GM23248 (cell line): ENCODE data around the gene INAFM2. TPM values are rescaled to one million over a fixed set of nuclear protein-coding genes. Genes with fewer than 3 reads are reported as not detected.

ENCODE experiments used
- DNase-seq: peaks from one replicate; pipeline ENCODE4 v3.0.0-alpha.2; 2015
- H2AFZ ChIP-seq: fragments of 200-600 bp; sonication (generic); 2 replicates; pipeline ENCODE4 v1.6.1; 2016; ENCODE audit warnings: antibody characterized with exemption
- H3F3A ChIP-seq: fragments of 200-600 bp; sonication (generic); 2 replicates; pipeline ENCODE4 v1.6.1; 2016; ENCODE audit warnings: mild to moderate bottlenecking, antibody characterized with exemption, mixed run types; ENCODE audit not compliant: insufficient read depth
- H3K27ac ChIP-seq: fragments of 200-600 bp; sonication (generic); 2 replicates; pipeline ENCODE4 v1.5.1; 2016; ENCODE audit warnings: mild to moderate bottlenecking
- H3K27me3 ChIP-seq: fragments of 200-600 bp; sonication (generic); replicated peaks from 2 replicates; pipeline ENCODE4 v1.6.1; 2016; ENCODE audit warnings: mild to moderate bottlenecking; ENCODE audit not compliant: insufficient read depth
- H3K36me3 ChIP-seq: fragments of 200-600 bp; sonication (generic); 2 replicates; pipeline ENCODE4 v1.6.1; 2016; ENCODE audit warnings: low read depth, mild to moderate bottlenecking
- H3K4me1 ChIP-seq: fragments of 200-600 bp; sonication (generic); 2 replicates; pipeline ENCODE4 v1.6.1; 2016; ENCODE audit warnings: mild to moderate bottlenecking; ENCODE audit not compliant: insufficient read depth
- H3K4me2 ChIP-seq: fragments of 200-600 bp; sonication (generic); one replicate; pipeline ENCODE4 v1.6.1; 2016; ENCODE audit warnings: mild to moderate bottlenecking; ENCODE audit not compliant: unreplicated experiment
- H3K4me3 ChIP-seq: fragments of 200-600 bp; sonication (generic); 2 replicates; pipeline ENCODE4 v1.5.1; 2016; ENCODE audit warnings: mild to moderate bottlenecking
- H3K79me2 ChIP-seq: fragments of 200-600 bp; sonication (generic); 2 replicates; pipeline ENCODE4 v1.6.1; 2016; ENCODE audit warnings: mild to moderate bottlenecking; ENCODE audit not compliant: insufficient read depth
- H3K9ac ChIP-seq: fragments of 200-600 bp; sonication (generic); 2 replicates; pipeline ENCODE4 v1.6.1; 2016; ENCODE audit warnings: mild to moderate bottlenecking
- H3K9me2 ChIP-seq: fragments of 200-600 bp; sonication (generic); 2 replicates; pipeline ENCODE4 v1.6.1; 2016; ENCODE audit warnings: mixed run types, mild to moderate bottlenecking, moderate library complexity; ENCODE audit not compliant: insufficient read depth
- H3K9me3 ChIP-seq: fragments of 200-600 bp; sonication (generic); one replicate; pipeline ENCODE4 v1.6.1; 2017; ENCODE audit warnings: low read depth
- H4K20me1 ChIP-seq: fragments of 200-600 bp; sonication (generic); 2 replicates; pipeline ENCODE4 v1.6.0; 2016; ENCODE audit not compliant: insufficient read depth
- EZH2 ChIP-seq: fragments of 200-600 bp; sonication (generic); IDR thresholded peaks from 2 replicates; pipeline ENCODE4 v1.6.1; 2018; ENCODE audit warnings: antibody characterized with exemption, mild to moderate bottlenecking; ENCODE audit not compliant: insufficient read depth, poor library complexity, severe bottlenecking
- EZH2phosphoT487 ChIP-seq: fragments of 200-600 bp; sonication (generic); IDR thresholded peaks from 2 replicates; pipeline ENCODE4 v1.6.1; 2018; ENCODE audit warnings: antibody characterized with exemption, moderate library complexity, mild to moderate bottlenecking, low read depth; ENCODE audit not compliant: insufficient read depth
- whole genome bisulfite sequencing, 2 experiments: methylation state at CpG; one replicate each; pipeline ENCODE4 v1.1.6; 2015 to 2017; ENCODE audit warnings: low lambda C conversion rate in 2 of 2, low coverage in 1 of 2; ENCODE audit errors: missing lambda C conversion rate in 2 of 2; 5-methylcytosine and 5-hydroxymethylcytosine counted together
- in situ Hi-C: fragments of 300-500 bp; cut with MboI; formaldehyde crosslinking; loops from 2 replicates; pipeline ENCODE4 v1.15.0; 2020
- polyA plus RNA-seq: library from polyadenylated mRNA; unstranded; fragments of >200 nt; fragmentation: Nextera tagmentation; extraction: Ambion mirVana; gene quantifications from 2 replicates; pipeline ENCODE4 v1.2.1, GENCODE V29; 2016
- total RNA-seq: library from RNA; depleted of rRNA; stranded (reverse); fragments of >200 nt; shearing (Covaris generic); gene quantifications from 2 replicates; pipeline ENCODE4 v1.2.3, GENCODE V29; 2014

INAFM2 gene
- total and polyA plus RNA-seq, 2 experiments from 2014 or later, result 4.5 to 16.6 TPM

- peak overlapping the region; percentile 51 for H2AFZ ChIP-seq
- TF ChIP-seq EZH2phosphoT487, result no peak
- TF ChIP-seq EZH2, result no peak
- H3K27ac ChIP-seq, result no peak overlapping the region
- peaks cover 25% of the 10 kb centered on the region for H3K79me2 ChIP-seq
- peaks cover 38% of the 10 kb centered on the region for H3K4me1 ChIP-seq
- H3K9me3 ChIP-seq, result no peaks in the 10 kb centered on the region
- DNase-seq, result peak; percentile 56
- H3K4me3 ChIP-seq, result peak overlapping the region; percentile 76
- H3K9me2 ChIP-seq, result no peaks in the 10 kb centered on the region
- H4K20me1 ChIP-seq, result no peaks in the 10 kb centered on the region
- peak overlapping the region; percentile 65 for H3K9ac ChIP-seq
- WGBS, 2 experiments, result 3 to 5% methylated on average over 45 to 75 of the region's 101 CpGs
- in situ Hi-C loops, result no loop called here
- H3F3A ChIP-seq, result peaks cover 20% of the 10 kb centered on the region; the same call in 1 of the 2 replicates
- peak overlapping the region; percentile 74 for H3K4me2 ChIP-seq
- H3K27me3 ChIP-seq, result no peaks in the 10 kb centered on the region
- no peaks in the 10 kb centered on the region for H3K36me3 ChIP-seq
These were observed 753 bp downstream of the INAFM2 start for GRCh38 chr15:40323953-40324937.

GRCh38 chr15:40325188-40325587 lies 1.7 kb downstream of the INAFM2 start:
- peak overlapping the region; percentile 65 for H3K9ac ChIP-seq
- peaks cover 30% of the 10 kb centered on the region for H3F3A ChIP-seq
- peak overlapping the region; percentile 76 for H3K4me3 ChIP-seq
- H4K20me1 ChIP-seq, result no peaks in the 10 kb centered on the region
- H3K4me1 ChIP-seq, result peaks cover 45% of the 10 kb centered on the region
- no peak for TF ChIP-seq EZH2
- TF ChIP-seq EZH2phosphoT487, result no peak
- peak; percentile 26 for DNase-seq
- H3K36me3 ChIP-seq, result no peaks in the 10 kb centered on the region
- 89% methylated on average over 2 of the region's 2 CpGs for WGBS, 2 experiments
- H3K4me2 ChIP-seq, result peak overlapping the region; percentile 74
- H3K27ac ChIP-seq, result no peak overlapping the region
- no peak overlapping the region for H2AFZ ChIP-seq
- H3K27me3 ChIP-seq, result no peaks in the 10 kb centered on the region
- no peaks in the 10 kb centered on the region for H3K9me3 ChIP-seq
- peaks cover 25% of the 10 kb centered on the region for H3K79me2 ChIP-seq
- in situ Hi-C loops, result no loop called here
- no peaks in the 10 kb centered on the region for H3K9me2 ChIP-seq

GRCh38 chr15:40325700-40326099 lies 2.2 kb downstream of the INAFM2 start:
- peaks cover 25% of the 10 kb centered on the region for H3K79me2 ChIP-seq
- H4K20me1 ChIP-seq, result no peaks in the 10 kb centered on the region
- in situ Hi-C loops, result no loop called here
- no peaks in the 10 kb centered on the region for H3K27me3 ChIP-seq
- H3K9ac ChIP-seq, result no peak overlapping the region
- H3K27ac ChIP-seq, result no peak overlapping the region
- H2AFZ ChIP-seq, result no peak overlapping the region
- DNase-seq, result no peak
- H3K4me2 ChIP-seq, result peak overlapping the region; percentile 74
- TF ChIP-seq EZH2 (no peak), EZH2phosphoT487 (no peak)
- no peaks in the 10 kb centered on the region for H3K9me3 ChIP-seq
- no peaks in the 10 kb centered on the region for H3K9me2 ChIP-seq
- peak overlapping the region; percentile 76 for H3K4me3 ChIP-seq
- 98% methylated on average over 2 of the region's 2 CpGs for WGBS, 2 experiments
- peaks cover 45% of the 10 kb centered on the region for H3K4me1 ChIP-seq
- peaks cover 35% of the 10 kb centered on the region for H3F3A ChIP-seq
- no peaks in the 10 kb centered on the region for H3K36me3 ChIP-seq

GRCh38 chr15:40327457-40327856 lies 4.0 kb downstream of the INAFM2 start:
- H3F3A ChIP-seq, result peaks cover 40% of the 10 kb centered on the region
- H3K4me2 ChIP-seq, result peak overlapping the region; percentile 51
- H4K20me1 ChIP-seq, result no peaks in the 10 kb centered on the region
- no peaks in the 10 kb centered on the region for H3K27me3 ChIP-seq
- no peak overlapping the region for H3K9ac ChIP-seq
- H2AFZ ChIP-seq, result no peak overlapping the region
- H3K9me2 ChIP-seq, result no peaks in the 10 kb centered on the region
- no peaks in the 10 kb centered on the region for H3K9me3 ChIP-seq
- TF ChIP-seq EZH2phosphoT487, result no peak
- no peak overlapping the region for H3K4me3 ChIP-seq
- WGBS, 2 experiments, result 86 to 93% methylated on average over 6 of the region's 6 CpGs
- H3K36me3 ChIP-seq, result no peaks in the 10 kb centered on the region
- peaks cover 25% of the 10 kb centered on the region for H3K79me2 ChIP-seq
- in situ Hi-C loops, result no loop called here
- H3K27ac ChIP-seq, result no peak overlapping the region
- no peak for DNase-seq
- H3K4me1 ChIP-seq, result peaks cover 45% of the 10 kb centered on the region
